MM.1S (cell line): Measurements from ENCODE around the gene FDX2.
"Not testable (repeated sequence)": the region's sequence is repeated elsewhere in the genome, so short reads cannot be mapped to it uniquely, and the experiment has no call there.

Source experiments
- DNase-seq: peaks from one replicate; pipeline ENCODE4 v3.0.0-alpha.2; 2015
- H2AFZ ChIP-seq: fragments of 300-600 bp; sonication (generic); 2 replicates; pipeline ENCODE4 v1.6.0; 2016; ENCODE audit warnings: antibody characterized with exemption, low read length
- H3F3A ChIP-seq: fragments of 300-600 bp; sonication (generic); 2 replicates; pipeline ENCODE4 v1.6.1; 2016; ENCODE audit warnings: mild to moderate bottlenecking, antibody characterized with exemption, low read length, moderate library complexity, mixed read lengths; ENCODE audit not compliant: insufficient read depth
- H3K27ac ChIP-seq: fragments of 300-600 bp; sonication (generic); 2 replicates; pipeline ENCODE4 v1.5.1; 2016; ENCODE audit warnings: mild to moderate bottlenecking, low read length
- H3K27me3 ChIP-seq: fragments of 300-600 bp; sonication (generic); replicated peaks from 2 replicates; pipeline ENCODE4 v1.6.0; 2016; ENCODE audit warnings: low read length; ENCODE audit not compliant: insufficient read depth
- H3K36me3 ChIP-seq: fragments of 300-600 bp; sonication (generic); replicated peaks from 2 replicates; pipeline ENCODE4 v1.6.1; 2016; ENCODE audit warnings: mild to moderate bottlenecking, low read length, mixed read lengths; ENCODE audit not compliant: insufficient read depth
- H3K4me1 ChIP-seq: fragments of 300-600 bp; sonication (generic); 2 replicates; pipeline ENCODE4 v1.6.1; 2016; ENCODE audit warnings: low read length, mixed read lengths
- H3K4me2 ChIP-seq: fragments of 300-600 bp; sonication (generic); 2 replicates; pipeline ENCODE4 v1.6.0; 2016; ENCODE audit warnings: low read depth, low read length
- H3K4me3 ChIP-seq: fragments of 300-600 bp; sonication (generic); 2 replicates; pipeline ENCODE4 v1.5.1; 2016; ENCODE audit warnings: low read length, mixed read lengths
- H3K79me2 ChIP-seq: fragments of 300-600 bp; sonication (generic); 2 replicates; pipeline ENCODE4 v1.6.1; 2016; ENCODE audit warnings: mixed run types, low read length, mixed read lengths
- H3K9ac ChIP-seq: fragments of 300-600 bp; sonication (generic); 2 replicates; pipeline ENCODE4 v1.6.1; 2016; ENCODE audit warnings: low read length, mixed read lengths
- H3K9me2 ChIP-seq: fragments of 300-600 bp; sonication (generic); replicated peaks from 2 replicates; pipeline ENCODE4 v1.6.1; 2016; ENCODE audit warnings: mild to moderate bottlenecking, low read length, mixed read lengths; ENCODE audit not compliant: insufficient read depth
- H3K9me3 ChIP-seq: fragments of 300-600 bp; sonication (generic); replicated peaks from 2 replicates; pipeline ENCODE4 v1.6.1; 2016; ENCODE audit warnings: mild to moderate bottlenecking, low read length, mixed read lengths; ENCODE audit not compliant: insufficient read depth
- H4K20me1 ChIP-seq: fragments of 300-600 bp; sonication (generic); 2 replicates; pipeline ENCODE4 v1.6.1; 2016; ENCODE audit warnings: mild to moderate bottlenecking, low read length, moderate library complexity, mixed read lengths; ENCODE audit not compliant: insufficient read depth
- CTCF ChIP-seq: fragments of 300-600 bp; sonication (generic); IDR thresholded peaks from 2 replicates; pipeline ENCODE4 v1.5.1; 2016; ENCODE audit warnings: antibody characterized with exemption, low read length, mixed read lengths
- EZH2 ChIP-seq: fragments of 300-600 bp; sonication (generic); optimal IDR thresholded peaks from 2 replicates; pipeline ENCODE3; 2017; ENCODE audit warnings: low read depth, mild to moderate bottlenecking, antibody characterized with exemption, low read length, mixed read lengths
- EZH2phosphoT487 ChIP-seq: fragments of 300-600 bp; sonication (generic); IDR thresholded peaks from 2 replicates; pipeline ENCODE4 v1.6.1; 2018; ENCODE audit warnings: antibody characterized with exemption, low read length

FDX2 gene

GRCh38 chr19:10284960-10285278 is 30.9 kb downstream of the FDX2 start:
- no peaks in the 10 kb centered on the region for H3K79me2 ChIP-seq
- no peaks in the 10 kb centered on the region for H3K36me3 ChIP-seq
- H3K9me3 ChIP-seq, result no peaks in the 10 kb centered on the region
- no peaks in the 10 kb centered on the region for H3K9me2 ChIP-seq
- no peak overlapping the region for H3K27ac ChIP-seq
- no peak overlapping the region for H3K4me3 ChIP-seq
- TF ChIP-seq EZH2phosphoT487, result no peak
- no peak for TF ChIP-seq EZH2
- TF ChIP-seq CTCF, result no peak
- no peak overlapping the region for H2AFZ ChIP-seq
- peaks cover 5% of the 10 kb centered on the region for H3F3A ChIP-seq
- H3K4me1 ChIP-seq, result peaks cover 15% of the 10 kb centered on the region
- no peak overlapping the region for H3K9ac ChIP-seq
- no peak overlapping the region for H3K4me2 ChIP-seq
- DNase-seq, result no peak
- H4K20me1 ChIP-seq, result no peaks in the 10 kb centered on the region
- peaks cover 7% of the 10 kb centered on the region for H3K27me3 ChIP-seq

- TF ChIP-seq EZH2 (no peak), EZH2phosphoT487 (no peak), CTCF (no peak)
These were observed 31.5 kb downstream of the FDX2 start for GRCh38 chr19:10284065-10284959.

GRCh38 chr19:10283301-10284064 is 32.3 kb downstream of the FDX2 start:
- Histone ChIP-seq H4K20me1 (no peaks in the 10 kb centered on the region), H3F3A (peaks cover 5% of the 10 kb centered on the region), H3K4me1 (peaks cover 5% of the 10 kb centered on the region; the same call in 1 of the 2 replicates), H3K27ac (no peak overlapping the region), H3K4me2 (no peak overlapping the region), H3K9me2 (no peaks in the 10 kb centered on the region), H3K9me3 (no peaks in the 10 kb centered on the region), H2AFZ (no peak overlapping the region), H3K79me2 (no peaks in the 10 kb centered on the region), H3K27me3 (no peaks in the 10 kb centered on the region), H3K9ac (no peak overlapping the region), H3K4me3 (no peak overlapping the region), H3K36me3 (no peaks in the 10 kb centered on the region)
- TF ChIP-seq EZH2phosphoT487, result no peak
- DNase-seq, result no peak

More at GRCh38 chr19:10284065-10284959, 31.5 kb downstream of the FDX2 start:
- Histone ChIP-seq H3K27ac (no peak overlapping the region), H3K4me2 (no peak overlapping the region), H3K9me2 (no peaks in the 10 kb centered on the region), H4K20me1 (no peaks in the 10 kb centered on the region), H3F3A (peaks cover 5% of the 10 kb centered on the region), H3K9ac (no peak overlapping the region), H3K9me3 (no peaks in the 10 kb centered on the region), H2AFZ (no peak overlapping the region), H3K4me1 (peaks cover 13% of the 10 kb centered on the region), H3K4me3 (no peak overlapping the region), H3K79me2 (no peaks in the 10 kb centered on the region), H3K36me3 (no peaks in the 10 kb centered on the region), H3K27me3 (peaks cover under 1% of the 10 kb centered on the region; the same call in 1 of the 2 replicates)
- DNase-seq, result no peak

GRCh38 chr19:10282043-10282442 is 33.8 kb downstream of the FDX2 start:
- not testable (repeated sequence) for H3K4me1 ChIP-seq, H3K27ac ChIP-seq, DNase-seq, H3K9me3 ChIP-seq, H3K9ac ChIP-seq, H3K27me3 ChIP-seq, H3K36me3 ChIP-seq, H3K79me2 ChIP-seq, H3K4me3 ChIP-seq, H4K20me1 ChIP-seq, H2AFZ ChIP-seq, H3K4me2 ChIP-seq, H3F3A ChIP-seq, H3K9me2 ChIP-seq
